GM23338 (cell line): ENCODE results near the gene CPSF7. TPM values are rescaled to one million over a fixed set of nuclear protein-coding genes. Genes with fewer than 3 reads are reported as not detected.

Source experiments
- ATAC-seq: fragments of 200-7000 bp; cut with Tn5 transposase; 3 replicates; pipeline ENCODE4 v1.9.1; 2020
- DNase-seq: peaks from one replicate; pipeline ENCODE4 v3.0.0-alpha.2; 2015; ENCODE audit warnings: low spot score
- H2AFZ ChIP-seq: fragments of 200-600 bp; sonication (generic); 2 replicates; pipeline ENCODE4 v1.8.0; 2016; ENCODE audit warnings: antibody characterized with exemption, mild to moderate bottlenecking, moderate library complexity
- H3F3A ChIP-seq: fragments of 200-600 bp; sonication (generic); replicated peaks from 2 replicates; pipeline ENCODE4 v1.8.0; 2017; ENCODE audit warnings: antibody characterized with exemption, mixed run types, low read depth
- H3K27ac ChIP-seq: fragments of 200-600 bp; sonication (generic); 2 replicates; pipeline ENCODE4 v1.6.1; 2016; ENCODE audit warnings: low read depth
- H3K27me3 ChIP-seq: fragments of 200-600 bp; sonication (generic); 2 replicates; pipeline ENCODE4 v1.8.0; 2016; ENCODE audit warnings: mild to moderate bottlenecking, mixed run types, moderate library complexity; ENCODE audit not compliant: insufficient read depth
- H3K36me3 ChIP-seq: fragments of 200-600 bp; sonication (generic); 2 replicates; pipeline ENCODE4 v1.8.0; 2016; ENCODE audit warnings: mild to moderate bottlenecking; ENCODE audit not compliant: insufficient read depth
- H3K4me1 ChIP-seq: fragments of 200-600 bp; sonication (generic); 2 replicates; pipeline ENCODE4 v1.8.0; 2016; ENCODE audit warnings: mild to moderate bottlenecking, moderate library complexity; ENCODE audit not compliant: insufficient read depth
- H3K4me2 ChIP-seq: fragments of 200-600 bp; sonication (generic); 2 replicates; pipeline ENCODE4 v1.7.1; 2017; ENCODE audit warnings: mixed run types
- H3K4me3 ChIP-seq: fragments of 200-600 bp; sonication (generic); 2 replicates; pipeline ENCODE4 v1.6.1; 2016; ENCODE audit warnings: mixed run types
- H3K79me2 ChIP-seq: fragments of 200-600 bp; sonication (generic); replicated peaks from 2 replicates; pipeline ENCODE4 v1.8.0; 2017; ENCODE audit warnings: mild to moderate bottlenecking; ENCODE audit not compliant: insufficient read depth
- H3K9me2 ChIP-seq: fragments of 200-600 bp; sonication (generic); 2 replicates; pipeline ENCODE4 v1.8.0; 2017; ENCODE audit not compliant: insufficient read depth
- H4K20me1 ChIP-seq: fragments of 200-600 bp; sonication (generic); replicated peaks from 2 replicates; pipeline ENCODE4 v1.8.0; 2017; ENCODE audit warnings: mild to moderate bottlenecking; ENCODE audit not compliant: insufficient read depth
- H3K27ac Mint-ChIP-seq: 2 replicates; pipeline ENCODE4 v1.8.0; 2020; ENCODE audit warnings: inconsistent platforms, mild to moderate bottlenecking, moderate library complexity, mixed read lengths
- H3K27me3 Mint-ChIP-seq: 3 replicates; pipeline ENCODE4 v1.8.0; 2022; ENCODE audit warnings: low read depth, mild to moderate bottlenecking, moderate library complexity, mixed read lengths, inconsistent platforms; ENCODE audit not compliant: insufficient read depth, poor library complexity
- H3K36me3 Mint-ChIP-seq: 3 replicates; pipeline ENCODE4 v1.8.0; 2021; ENCODE audit warnings: low read depth, mild to moderate bottlenecking, inconsistent platforms, moderate library complexity, mixed read lengths
- H3K4me1 Mint-ChIP-seq: 3 replicates; pipeline ENCODE4 v1.8.0; 2020; ENCODE audit warnings: mild to moderate bottlenecking, inconsistent platforms, mixed read lengths
- H3K4me3 Mint-ChIP-seq: 3 replicates; pipeline ENCODE4 v1.8.0; 2021; ENCODE audit warnings: moderate library complexity, mild to moderate bottlenecking, inconsistent platforms, mixed read lengths
- H3K9me3 Mint-ChIP-seq: 3 replicates; pipeline ENCODE4 v1.8.0; 2020; ENCODE audit warnings: moderate library complexity, mild to moderate bottlenecking, inconsistent platforms, mixed read lengths
- CTCF ChIP-seq, 2 experiments: fragments of 200-600 bp in 1 of 2; sonication (generic) in 1 of 2; conservative IDR thresholded peaks; 2 replicates each; pipeline versions ENCODE4 v1.5.1 to v1.6.1; 2016 to 2017; ENCODE audit warnings: antibody characterized with exemption in 2 of 2, low read depth in 2 of 2, mild to moderate bottlenecking in 2 of 2, moderate library complexity in 1 of 2
- EZH2 ChIP-seq: fragments of 200-600 bp; sonication (generic); IDR thresholded peaks from one replicate; pipeline ENCODE4 v1.8.0; 2017; ENCODE audit warnings: antibody characterized with exemption, mild to moderate bottlenecking, low read depth; ENCODE audit not compliant: unreplicated experiment
- REST ChIP-seq: IDR thresholded peaks from one replicate; pipeline ENCODE4 v1.6.1; 2018; ENCODE audit warnings: antibody characterized with exemption; ENCODE audit not compliant: unreplicated experiment
- ZNF462 ChIP-seq: fragments of 250-450 bp; sonication (Bioruptor Pico); IDR thresholded peaks from 2 replicates; pipeline ENCODE4 v1.5.0; 2020; ENCODE audit warnings: mild to moderate bottlenecking, moderate library complexity
- polyA plus RNA-seq: library from polyadenylated mRNA; unstranded; fragments of >200 nt; fragmentation: Nextera tagmentation; extraction: Ambion mirVana; gene quantifications from 2 replicates; pipeline ENCODE4 v1.2.1, GENCODE V29; 2016
- total RNA-seq: library from RNA; depleted of rRNA; stranded (reverse); fragments of >200 nt; shearing (Covaris generic); gene quantifications from 2 replicates; pipeline ENCODE4 v1.2.3, GENCODE V29; 2014

CPSF7 gene
- total and polyA plus RNA-seq, 2 experiments from 2014 or later: 27.4 to 60.6 TPM

- ATAC-seq: no peak
Observed at GRCh38 chr11:61358566-61358965, 71.2 kb downstream of the CPSF7 start.

More at GRCh38 chr11:61358566-61358965, 71.2 kb downstream of the CPSF7 start:
- Histone ChIP-seq H3K79me2 (peaks cover 29% of the 10 kb centered on the region), H4K20me1 (0 out of 2 replicates have a peak, but pooled peaks cover 4% of the 10 kb centered on the region), H2AFZ (no peak overlapping the region), H3K9me2 (no peaks in the 10 kb centered on the region), H3K4me2 (no peak overlapping the region), H3K4me1 (peaks cover 11% of the 10 kb centered on the region), H3K36me3 (no peaks in the 10 kb centered on the region), H3F3A (peaks cover 5% of the 10 kb centered on the region; the same call in 1 of the 2 replicates), H3K4me3 (no peak overlapping the region), H3K27me3 (no peaks in the 10 kb centered on the region), H3K27ac (no peak overlapping the region)
- Mint-ChIP-seq H3K27ac (no peak overlapping the region), H3K27me3 (peaks cover 8% of the 10 kb centered on the region), H3K9me3 (no peaks in the 10 kb centered on the region), H3K36me3 (peaks cover 10% of the 10 kb centered on the region), H3K4me1 (peaks cover 14% of the 10 kb centered on the region), H3K4me3 (no peak overlapping the region)
- DNase-seq: no peak
- TF ChIP-seq EZH2: no peak
- TF ChIP-seq CTCF (conservative IDR thresholded peaks at IDR 0.05; ENCODE audit: low read depth in 2 of 2): no peak
- no peak for TF ChIP-seq REST
- TF ChIP-seq ZNF462 (CRISPR knock-in tag): no peak
